DMS153 treated with DMSO at 0.1 percent for 48 hours (cell line): ENCODE data around the gene MCAT.
"Not testable (repeated sequence)": the region's sequence is repeated elsewhere in the genome, so short reads cannot be mapped to it uniquely, and the experiment has no call there.

Source experiments
- DNase-seq: peaks from one replicate; lab custom pipeline; 2025; ENCODE audit not compliant: unreplicated experiment; lab: John Stamatoyannopoulos, UW

MCAT gene

GRCh38 chr22:43154887-43155536 lies 11.8 kb upstream of the MCAT start:
- no peak for DNase-seq

GRCh38 chr22:43153899-43154298 lies 10.7 kb upstream of the MCAT start:
- DNase-seq, result no peak

- DNase-seq, result peak; percentile 2
Observed at GRCh38 chr22:43152357-43153071, 9.3 kb upstream of the MCAT start.

GRCh38 chr22:43152003-43152356 lies 8.8 kb upstream of the MCAT start:
- DNase-seq, result no peak

- DNase-seq, result peak; percentile 7
Observed at GRCh38 chr22:43151251-43152002, 8.2 kb upstream of the MCAT start, which contains the start of gene TSPO. Gene TSPO, plus strand, starts transcription at chr22:43151559. Its CDS starts 7,680 bp downstream, at chr22:43159239.

GRCh38 chr22:43150731-43151206 lies 7.6 kb upstream of the MCAT start:
- DNase-seq, result no peak

GRCh38 chr22:43148581-43148980 lies 5.4 kb upstream of the MCAT start:
- no peak for DNase-seq

- DNase-seq, result no peak
Observed at GRCh38 chr22:43147821-43148220, 4.6 kb upstream of the MCAT start.

- DNase-seq, result not testable (repeated sequence)
Observed at GRCh38 chr22:43146332-43146731, 3.1 kb upstream of the MCAT start.

- DNase-seq, result not testable (repeated sequence)
Observed at GRCh38 chr22:43145371-43145770, 2.2 kb upstream of the MCAT start.

GRCh38 chr22:43144949-43145348 lies 1.8 kb upstream of the MCAT start:
- no peak for DNase-seq

GRCh38 chr22:43136801-43137200 lies 6.4 kb downstream of the MCAT start:
- no peak for DNase-seq

GRCh38 chr22:43136255-43136654 lies 6.9 kb downstream of the MCAT start:
- DNase-seq, result no peak

GRCh38 chr22:43135565-43135964 lies 7.6 kb downstream of the MCAT start:
- DNase-seq, result no peak

- no peak for DNase-seq
Observed at GRCh38 chr22:43134553-43134952, 8.6 kb downstream of the MCAT start.

GRCh38 chr22:43133401-43133800 lies 9.8 kb downstream of the MCAT start:
- no peak for DNase-seq

GRCh38 chr22:43131773-43132501 lies 11.3 kb downstream of the MCAT start:
- no peak for DNase-seq

- no peak for DNase-seq
Observed at GRCh38 chr22:43129426-43130425, 13.5 kb downstream of the MCAT start.

GRCh38 chr22:43128928-43129424 lies 14.2 kb downstream of the MCAT start:
- peak; percentile 64 for DNase-seq

GRCh38 chr22:43128116-43128515 lies 15.1 kb downstream of the MCAT start:
- DNase-seq, result no peak
